Bronchial epithelial cell (primary cell): Measurements from ENCODE around the gene OR52E5. TPM values are rescaled to one million over a fixed set of nuclear protein-coding genes. Genes with fewer than 3 reads are reported as not detected.

ENCODE experiments used
- DNase-seq: peaks from one replicate; pipeline ENCODE4 v3.0.0-alpha.2; 2010; ENCODE audit warnings: low read depth
- FAIRE-seq: peaks from 2 replicates; lab custom pipeline; 2011; peaks lifted over from hg19 to GRCh38; lab: Jason Lieb, UNC
- H3K27me3 ChIP-seq: 2 replicates; pipeline ENCODE4 v1.5.1; 2011; ENCODE audit warnings: low read length; ENCODE audit not compliant: control insufficient read depth, insufficient read depth
- H3K36me3 ChIP-seq: 2 replicates; pipeline ENCODE4 v1.5.1; 2011; ENCODE audit warnings: low read length; ENCODE audit not compliant: control insufficient read depth, insufficient read depth
- H3K4me3 ChIP-seq: 2 replicates; pipeline ENCODE4 v1.5.1; 2011; ENCODE audit warnings: mild to moderate bottlenecking, low read depth, low read length, control low read depth
- CTCF ChIP-seq: IDR thresholded peaks from 2 replicates; pipeline ENCODE4 v1.5.1; 2011; ENCODE audit warnings: mild to moderate bottlenecking, moderate library complexity, low read length, control low read depth, inconsistent platforms; ENCODE audit not compliant: insufficient read depth, severe bottlenecking
- total RNA-seq: library from RNA; depleted of rRNA; stranded (reverse); fragments of >200 nt; gene quantifications from 2 replicates; pipeline ENCODE4 v1.2.1, GENCODE V29; 2014

Gene OR52E5
- total RNA-seq, 1 donor from 2014 or later, result not detected

GRCh38 chr11:5899534-5899933 lies 6.5 kb downstream of the OR52E5 start:
- Histone ChIP-seq H3K36me3 (no peaks in the 10 kb centered on the region), H3K4me3 (no peak overlapping the region), H3K27me3 (no peaks in the 10 kb centered on the region)
- DNase-seq, result no peak
- TF ChIP-seq CTCF, result no peak
- no peak for FAIRE-seq

DNA sequence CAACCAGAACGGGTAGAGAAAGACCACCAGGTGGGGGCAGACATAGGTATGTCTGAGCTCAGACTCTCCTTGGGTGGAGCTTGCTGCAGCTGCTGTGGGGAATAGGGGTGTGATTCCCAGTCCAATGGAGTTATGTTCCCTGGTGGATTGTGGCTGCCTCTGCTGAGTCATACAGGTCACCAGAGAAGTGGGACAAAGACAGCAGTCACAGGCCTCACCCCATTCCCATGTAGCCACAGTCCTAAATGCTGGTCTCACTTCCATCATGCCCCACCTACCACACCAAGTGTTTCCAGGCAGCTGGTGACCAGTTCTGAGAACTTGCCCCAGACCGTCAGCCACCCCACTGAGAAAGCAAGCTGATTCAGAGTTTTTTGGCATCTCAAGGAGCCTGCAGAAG lies 17.5 kb downstream of the OR52E5 start:
- Histone ChIP-seq H3K36me3 (no peaks in the 10 kb centered on the region), H3K4me3 (no peak overlapping the region), H3K27me3 (no peaks in the 10 kb centered on the region)
- TF ChIP-seq CTCF, result no peak
- no peak for DNase-seq
- peak; percentile 32 for FAIRE-seq

GRCh38 chr11:5922749-5923426 lies 29.9 kb downstream of the OR52E5 start:
- FAIRE-seq (peak; percentile 7), DNase-seq (peak; percentile 83)
- Histone ChIP-seq H3K27me3 (no peaks in the 10 kb centered on the region), H3K4me3 (no peak overlapping the region), H3K36me3 (no peaks in the 10 kb centered on the region)
- TF ChIP-seq CTCF, result no peak

- DNase-seq, result no peak
- no peak for FAIRE-seq
- TF ChIP-seq CTCF, result no peak
Measured at GRCh38 chr11:5923427-5923776, 30.4 kb downstream of the OR52E5 start.

DNA sequence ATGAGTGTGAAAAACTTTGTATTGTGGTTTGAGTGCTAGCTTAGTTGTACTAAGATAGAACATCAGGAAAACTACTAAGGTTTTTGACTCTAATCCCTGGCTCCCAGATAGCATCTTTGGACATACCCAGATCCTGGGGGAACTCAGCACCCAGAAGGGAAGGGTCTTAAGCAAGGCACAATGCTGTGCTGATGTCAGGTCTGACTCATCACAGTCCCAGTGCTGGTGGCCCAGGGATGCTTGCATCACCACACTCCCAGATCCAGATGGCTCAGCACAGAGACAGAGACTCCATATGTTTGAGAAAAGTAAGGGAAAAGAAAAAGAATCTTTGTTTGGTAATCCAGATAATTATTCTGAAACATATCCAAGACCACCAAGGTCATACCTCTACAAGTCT lies 30.8 kb downstream of the OR52E5 start:
- Histone ChIP-seq H3K27me3 (no peaks in the 10 kb centered on the region), H3K4me3 (no peak overlapping the region), H3K36me3 (no peaks in the 10 kb centered on the region)
- DNase-seq (peak; percentile 13), FAIRE-seq (no peak)
- TF ChIP-seq CTCF, result no peak

More at GRCh38 chr11:5923427-5923776, 30.4 kb downstream of the OR52E5 start:
- Histone ChIP-seq H3K27me3 (no peaks in the 10 kb centered on the region), H3K36me3 (no peaks in the 10 kb centered on the region), H3K4me3 (no peak overlapping the region)

GRCh38 chr11:5928271-5928670 lies 35.3 kb downstream of the OR52E5 start:
- no peaks in the 10 kb centered on the region for H3K27me3 ChIP-seq
- H3K4me3 ChIP-seq, result no peak overlapping the region
- no peak for DNase-seq
- no peaks in the 10 kb centered on the region for H3K36me3 ChIP-seq
- no peak for FAIRE-seq
- TF ChIP-seq CTCF, result no peak
